GM21717 (cell line): ENCODE data around the gene CPLX4.

ENCODE experiments used
- ATAC-seq: cut with Tn5 transposase; IDR thresholded peaks from one replicate; pipeline ENCODE4 v1.9.1; 2021; ENCODE audit warnings: mild to moderate bottlenecking, moderate library complexity; ENCODE audit not compliant: unreplicated experiment

CPLX4 gene

GRCh38 chr18:59318460-59319050 lies at the start of gene CPLX4:
TSS of gene CPLX4 (minus strand) at chr18:59318649. CDS start at chr18:59318462, 187 bp downstream.
- no peak for ATAC-seq

- no peak for ATAC-seq
Observed at GRCh38 chr18:59360381-59360780, 41.9 kb upstream of the CPLX4 start.

- ATAC-seq = peak; percentile 25
Observed at GRCh38 chr18:59359576-59359952, 41.1 kb upstream of the CPLX4 start.

- peak; percentile 95 for ATAC-seq
Observed at GRCh38 chr18:59358712-59359575, 40.5 kb upstream of the CPLX4 start, which contains the start of gene LMAN1. TSS of gene LMAN1 (minus strand) at chr18:59359265. CDS start at chr18:59359244, 21 bp downstream.

- no peak for ATAC-seq
Observed at GRCh38 chr18:59358414-59358711, 39.9 kb upstream of the CPLX4 start.

- ATAC-seq = no peak
Observed at GRCh38 chr18:59357928-59358327, 39.5 kb upstream of the CPLX4 start.

- no peak for ATAC-seq
Observed at GRCh38 chr18:59354731-59355130, 36.3 kb upstream of the CPLX4 start.

GRCh38 chr18:59353079-59353680 lies 34.7 kb upstream of the CPLX4 start:
- ATAC-seq = no peak

GRCh38 chr18:59352250-59352855 lies 33.9 kb upstream of the CPLX4 start:
- no peak for ATAC-seq

- no peak for ATAC-seq
Observed at GRCh38 chr18:59345556-59345955, 27.1 kb upstream of the CPLX4 start.

- ATAC-seq = no peak
Observed at GRCh38 chr18:59344996-59345395, 26.5 kb upstream of the CPLX4 start.

- ATAC-seq = no peak
Observed at GRCh38 chr18:59343926-59344325, 25.5 kb upstream of the CPLX4 start.

GRCh38 chr18:59340817-59341216 lies 22.4 kb upstream of the CPLX4 start:
- no peak for ATAC-seq

- ATAC-seq = no peak
Observed at GRCh38 chr18:59340312-59340711, 21.9 kb upstream of the CPLX4 start.

- no peak for ATAC-seq
Observed at GRCh38 chr18:59332986-59333385, 14.5 kb upstream of the CPLX4 start.

GRCh38 chr18:59328683-59329082 lies 10.2 kb upstream of the CPLX4 start:
- no peak for ATAC-seq

- no peak for ATAC-seq
Observed at GRCh38 chr18:59325965-59326364, 7.5 kb upstream of the CPLX4 start.

- ATAC-seq = no peak
Observed at GRCh38 chr18:59324623-59324971, 6.1 kb upstream of the CPLX4 start.

GRCh38 chr18:59323931-59324622 lies 5.6 kb upstream of the CPLX4 start:
- ATAC-seq = no peak

GRCh38 chr18:59311631-59312030 lies 6.8 kb downstream of the CPLX4 start:
- no peak for ATAC-seq

- ATAC-seq = no peak
Observed at GRCh38 chr18:59308938-59309260, 9.6 kb downstream of the CPLX4 start.
